Measurements from ENCODE around the gene COL9A2.

Gene COL9A2

DNA sequence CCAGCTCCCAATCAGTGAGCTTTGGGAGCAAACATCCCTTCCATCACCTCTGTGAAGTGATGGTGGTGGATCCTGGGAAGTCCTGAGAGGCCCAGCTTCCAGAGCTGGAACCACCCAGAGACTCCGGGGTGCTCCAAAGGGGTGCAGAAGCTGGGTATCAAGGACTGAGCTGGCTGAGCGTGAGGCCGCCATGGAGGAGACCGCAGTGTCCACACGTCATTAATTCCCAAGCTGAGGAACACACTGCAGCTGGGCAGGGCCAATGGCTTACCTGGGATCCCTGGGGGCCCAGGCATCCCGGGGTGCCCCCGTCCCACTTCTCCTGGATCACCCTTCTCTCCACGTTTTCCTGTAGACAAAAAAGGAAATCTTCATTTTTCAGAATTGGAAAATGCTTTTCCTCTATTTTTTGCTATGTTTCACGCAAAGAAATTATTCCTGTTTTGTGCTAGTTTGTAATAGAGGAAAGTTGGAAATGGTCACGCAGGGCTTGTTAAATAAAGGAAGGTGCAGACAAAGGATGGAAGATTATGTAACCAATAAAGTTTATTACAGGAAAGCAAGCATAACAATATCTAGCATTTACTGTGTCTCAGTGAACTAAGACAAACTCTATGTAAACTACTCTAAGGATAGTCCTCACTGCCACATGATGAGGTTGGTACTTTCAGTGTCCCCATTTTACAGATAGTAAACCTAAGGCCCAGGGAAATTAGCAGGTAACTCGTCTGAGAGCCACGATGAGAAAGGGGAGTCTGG is 15.4 kb downstream of the COL9A2 start:
- no peak for DNase-seq

DNA sequence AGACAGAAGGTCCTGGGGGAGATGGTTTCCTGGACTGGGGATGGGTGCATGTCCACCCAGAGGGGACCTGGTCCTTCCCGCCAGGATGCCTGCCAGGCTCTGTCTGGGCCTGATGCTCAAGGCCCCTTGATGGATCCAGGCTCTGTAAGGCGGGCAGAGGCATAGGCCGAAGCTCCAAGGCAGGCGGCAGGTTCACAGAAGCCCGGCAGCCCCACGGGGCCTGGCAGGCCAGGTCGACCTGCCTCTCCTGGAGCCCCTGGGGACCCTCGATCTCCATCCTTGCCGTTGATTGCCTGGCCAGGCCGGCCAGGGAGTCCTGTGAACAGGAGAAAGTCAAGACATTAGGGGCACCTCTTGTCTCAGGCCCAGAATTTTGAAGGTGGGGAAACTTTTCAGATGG is 16.0 kb downstream of the COL9A2 start:
- DNase-seq: no peak

DNA sequence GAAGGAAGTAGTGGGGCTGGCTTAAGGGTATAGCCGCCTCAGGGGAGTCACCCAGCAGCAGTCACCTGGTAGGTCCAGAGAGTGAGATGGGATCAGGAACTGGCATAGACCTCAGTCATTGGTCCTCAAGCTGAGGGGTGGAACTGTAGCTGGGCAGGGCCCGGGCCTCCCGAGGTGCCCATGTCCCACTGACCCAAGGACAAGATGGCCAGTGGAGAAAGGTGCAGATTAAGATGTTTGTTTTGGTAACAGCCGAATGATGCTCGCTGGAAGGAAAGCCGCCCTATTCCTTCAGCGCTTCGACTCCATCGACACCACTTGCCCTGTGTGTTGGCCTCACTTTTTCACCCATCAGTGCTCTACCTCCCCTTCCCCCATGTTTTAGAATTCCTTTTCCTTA is 16.4 kb downstream of the COL9A2 start:
- no peak for DNase-seq

DNA sequence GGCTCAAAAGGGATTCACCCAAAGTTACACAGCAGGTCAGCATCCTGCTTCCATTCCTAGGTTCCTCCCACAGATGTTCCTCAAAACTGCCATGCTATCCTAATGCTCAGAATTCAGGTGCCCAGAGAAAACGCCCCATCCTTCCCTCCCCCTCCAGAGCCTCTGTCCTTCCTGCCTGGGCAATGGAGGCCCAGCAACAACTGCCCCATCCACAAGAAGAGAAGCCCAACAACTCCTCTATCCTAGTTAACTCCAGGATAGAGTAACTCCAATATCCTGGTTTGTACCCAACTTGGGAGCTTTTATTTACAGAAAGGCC is 16.9 kb downstream of the COL9A2 start:
- no peak for DNase-seq

DNA sequence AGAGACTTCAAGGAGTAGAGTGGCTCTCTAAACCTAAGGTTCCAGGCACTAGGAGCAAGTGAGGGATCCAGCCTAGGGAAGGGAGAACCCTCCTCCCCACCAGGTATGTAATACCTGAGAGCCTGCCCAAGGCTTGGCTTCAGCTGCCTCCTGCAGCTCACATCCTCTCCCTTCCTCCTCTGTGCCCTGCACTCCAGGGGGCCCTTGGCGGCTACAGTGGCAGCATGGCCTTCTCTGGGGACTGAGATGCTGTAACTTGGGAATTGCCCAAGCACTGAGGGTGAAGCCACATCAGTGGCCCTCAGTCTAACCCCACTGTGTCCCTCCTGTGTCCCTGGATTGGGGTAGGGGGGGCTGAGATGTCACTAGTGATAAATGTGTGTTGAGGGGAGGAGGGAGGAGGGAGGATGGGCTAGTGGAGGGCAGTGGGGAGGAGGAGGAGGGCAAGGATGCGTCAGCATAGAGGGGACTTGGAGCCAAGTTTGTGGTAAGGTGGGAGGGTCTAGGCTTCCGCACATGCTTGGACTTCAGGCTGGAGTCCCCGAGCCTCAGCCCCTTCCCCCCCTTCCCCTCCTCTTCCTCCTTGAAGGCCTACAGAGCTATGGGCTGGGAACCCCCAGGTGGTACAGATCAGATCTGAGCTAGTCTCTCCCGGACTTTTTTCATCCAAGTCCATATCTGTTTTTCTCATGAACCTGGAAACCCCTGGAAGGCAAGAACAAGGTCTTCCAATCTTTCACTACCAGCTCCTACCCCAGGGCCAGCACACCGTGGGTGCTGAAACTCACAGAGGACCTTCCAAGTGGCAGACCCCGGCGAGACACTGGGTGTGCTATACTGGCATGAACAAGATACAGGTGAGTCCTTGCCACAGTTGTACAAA is 17.5 kb downstream of the COL9A2 start:
- DNase-seq: no peak

DNA sequence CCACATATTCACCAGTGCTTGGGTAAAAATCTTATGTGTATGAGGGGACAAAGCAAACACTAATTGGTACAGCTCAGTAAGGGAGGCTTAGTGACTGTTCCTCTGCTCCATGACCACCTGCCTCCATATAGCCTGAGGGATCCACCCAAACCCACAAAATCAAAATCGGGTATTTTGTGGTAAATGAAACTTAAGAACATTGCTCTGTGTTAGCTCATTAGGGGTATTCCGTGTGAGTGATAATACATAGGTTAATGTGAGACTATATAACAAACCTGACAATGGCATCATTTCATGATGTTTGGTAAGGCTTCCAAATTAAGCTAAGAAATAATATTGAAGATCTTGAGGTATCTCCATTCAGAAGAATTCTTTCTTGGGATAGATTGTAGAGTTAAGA is 25.8 kb downstream of the COL9A2 start:
- no peak for DNase-seq

DNA sequence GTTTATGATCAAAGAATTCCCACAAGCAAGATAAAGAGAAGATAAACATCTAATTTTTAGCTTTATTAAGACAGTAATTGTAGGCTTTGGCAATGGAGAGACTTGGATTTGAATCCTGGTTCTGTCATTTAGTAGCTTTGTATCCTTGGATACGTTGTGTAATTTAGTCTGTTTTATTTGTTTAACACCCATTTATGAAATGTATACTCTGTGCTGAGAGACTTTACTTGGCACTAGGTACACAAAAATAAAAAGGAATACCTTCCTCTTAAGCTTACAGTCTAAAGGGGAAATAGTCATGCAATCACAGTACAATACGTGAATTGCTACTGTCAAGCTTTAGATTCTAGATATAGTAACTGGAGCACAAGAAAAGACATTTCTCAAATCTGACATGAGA is 35.2 kb downstream of the COL9A2 start:
- no peak for DNase-seq

DNA sequence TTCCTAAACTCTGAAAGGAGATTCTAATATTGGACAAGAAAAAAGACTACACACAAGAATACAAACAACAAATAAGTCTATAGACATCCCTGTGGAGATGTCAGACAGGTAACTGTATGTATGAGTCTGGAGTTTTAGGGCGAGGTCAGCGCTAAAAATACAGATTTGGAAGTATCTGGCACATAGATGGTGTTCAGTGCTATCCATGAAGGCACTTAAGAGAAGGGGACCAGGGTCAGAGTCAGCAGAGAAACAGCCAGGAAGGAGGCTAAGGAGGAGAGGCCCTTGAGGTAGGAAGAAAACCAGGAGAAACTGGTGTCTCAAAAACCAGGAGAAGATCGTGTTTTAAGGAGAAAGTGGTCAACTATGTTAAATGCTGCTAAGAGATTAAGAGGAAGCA is 41.0 kb downstream of the COL9A2 start:
- no peak for DNase-seq

DNA sequence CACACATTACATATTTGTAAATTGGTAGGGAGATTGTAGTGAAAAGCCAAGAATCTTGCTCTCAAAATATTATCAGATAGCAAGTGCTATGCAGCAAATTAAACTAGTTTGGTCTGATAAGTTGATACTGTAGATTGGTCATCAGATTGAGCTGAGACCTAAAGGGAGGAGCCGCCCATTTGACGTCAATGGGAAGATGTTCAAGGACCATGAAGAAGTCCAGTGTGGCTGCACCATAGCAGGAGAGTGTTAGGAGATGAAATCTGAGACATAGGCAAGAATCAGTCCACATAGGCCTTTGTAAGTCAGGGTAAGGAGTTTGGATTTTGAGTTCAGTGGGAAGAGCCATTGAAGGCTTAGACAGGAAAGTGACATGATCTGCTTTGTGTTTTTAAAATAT is 42.8 kb downstream of the COL9A2 start:
- no peak for DNase-seq

DNA sequence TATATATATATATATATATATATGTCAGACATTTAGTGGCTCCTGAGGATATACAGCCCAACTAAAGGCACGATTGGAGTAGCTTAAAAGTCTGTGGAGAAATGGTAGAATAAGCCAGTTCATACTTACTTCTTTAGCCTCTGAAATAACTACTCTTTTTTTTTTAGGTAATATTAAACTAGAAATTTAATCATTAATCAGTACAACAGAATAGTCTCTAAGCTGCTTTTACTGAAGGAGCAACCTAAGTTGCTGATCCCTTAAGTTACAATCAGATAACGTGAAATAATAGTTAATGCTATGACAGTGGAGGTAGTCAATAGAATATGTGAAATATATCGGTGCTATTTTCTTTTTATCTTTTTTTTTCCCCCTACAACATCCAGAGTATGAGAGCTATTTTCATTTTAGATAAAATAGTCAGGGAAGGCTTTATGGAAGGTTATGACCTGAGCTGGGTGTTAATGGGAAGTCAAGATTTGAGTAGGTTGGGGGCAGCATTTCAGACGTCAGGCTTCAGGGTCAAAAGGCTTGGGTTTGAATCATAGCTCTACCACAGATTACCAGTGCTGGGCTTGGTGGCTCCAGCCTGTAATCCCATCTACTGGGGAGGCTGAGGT is 43.4 kb downstream of the COL9A2 start:
- DNase-seq: no peak

DNA sequence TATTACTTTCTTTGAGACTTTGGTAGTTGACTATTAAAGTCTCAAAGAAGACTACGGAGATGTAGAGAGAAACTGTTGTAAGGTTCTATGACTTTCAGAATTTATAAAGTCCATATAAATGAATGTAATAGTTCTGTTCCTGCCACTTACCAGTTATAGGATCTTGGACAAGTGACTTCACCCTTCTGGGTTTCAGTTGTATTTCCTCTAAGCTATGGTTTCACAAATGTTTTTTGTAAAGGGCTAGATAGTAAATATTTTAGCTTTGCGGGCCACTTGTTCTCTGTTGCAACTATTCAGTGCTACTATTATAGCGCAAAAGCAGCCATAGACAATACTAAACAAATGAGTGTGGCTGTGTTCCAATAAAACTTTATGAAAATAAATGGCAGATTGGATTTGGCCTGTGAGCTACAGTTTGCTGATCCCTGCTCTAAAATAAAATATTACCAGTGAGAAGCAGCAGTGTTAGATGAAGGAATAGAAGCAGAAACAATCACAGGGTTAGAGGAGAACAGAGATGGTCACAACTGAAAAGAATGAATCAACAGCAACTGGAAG is 44.4 kb downstream of the COL9A2 start:
- DNase-seq: no peak

DNA sequence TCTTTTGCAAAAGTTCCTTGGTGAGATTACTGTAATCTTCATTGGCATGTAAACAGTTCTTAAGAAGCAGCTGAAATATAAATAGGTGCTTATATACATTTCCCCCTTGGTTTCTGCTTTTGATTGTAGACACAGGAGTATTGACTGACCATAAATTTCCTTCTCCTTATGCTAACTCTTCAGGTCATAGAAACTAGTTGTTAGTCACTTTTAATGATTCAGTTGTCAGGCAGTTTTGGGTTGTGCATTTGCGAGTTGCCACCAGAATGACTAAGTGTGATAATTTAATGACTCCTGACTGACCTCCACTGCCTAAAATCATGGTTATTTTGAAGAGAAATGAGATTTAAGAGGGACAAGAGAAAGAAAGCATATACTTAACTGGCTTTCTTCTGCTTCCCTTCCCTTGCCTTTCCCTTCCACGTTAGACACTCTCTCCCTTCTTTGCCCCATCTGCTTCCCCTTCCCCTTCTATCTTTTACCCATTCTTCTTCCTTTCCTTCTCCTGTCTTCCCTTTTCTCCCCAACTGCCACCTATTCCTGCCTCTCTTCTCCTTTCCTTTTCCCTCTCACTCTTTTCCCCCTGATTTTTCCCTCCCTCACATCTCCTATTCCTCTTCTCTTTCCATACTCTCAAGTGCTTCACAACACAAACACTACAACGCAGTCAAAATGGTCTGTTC is 46.8 kb downstream of the COL9A2 start:
- peak; percentile 76 for DNase-seq

DNA sequence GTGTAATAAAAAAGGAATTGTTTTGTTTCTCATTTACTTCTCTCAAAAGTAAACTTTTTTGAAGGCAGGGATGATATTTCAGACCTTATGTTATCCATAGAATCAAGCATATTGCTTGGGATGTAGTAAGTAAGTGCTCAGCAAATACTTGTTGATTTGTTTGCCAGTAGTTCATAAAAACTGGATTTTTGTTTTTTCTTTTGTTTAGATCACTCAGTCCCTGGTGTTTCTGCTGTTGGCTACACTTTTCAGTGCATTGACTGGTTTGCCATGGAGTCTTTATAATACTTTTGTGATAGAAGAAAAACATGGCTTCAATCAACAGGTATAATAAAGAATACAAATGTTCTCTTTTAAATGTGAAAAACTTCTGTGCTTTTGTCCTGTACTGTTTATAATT is 48.9 kb downstream of the COL9A2 start:
- no peak for DNase-seq

DNA sequence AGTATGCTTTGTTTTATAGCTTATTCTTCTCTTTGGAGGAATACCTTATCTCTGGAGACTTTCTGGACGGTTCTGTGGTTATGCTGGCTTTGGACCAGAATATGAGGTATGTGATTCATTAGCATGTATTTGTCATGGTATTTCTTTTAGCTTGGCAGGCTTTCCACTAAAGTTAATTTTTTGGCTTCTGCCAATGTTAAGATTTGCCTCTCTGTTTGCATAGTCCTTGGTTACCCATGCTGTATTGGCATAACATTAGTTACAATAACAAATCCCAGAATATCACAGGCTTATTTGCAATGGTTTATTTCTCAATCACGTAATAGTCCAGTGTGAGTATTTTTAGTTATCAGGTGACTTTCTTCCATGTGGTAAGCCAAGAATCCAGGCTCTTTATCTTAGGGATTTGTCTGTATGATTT is 49.3 kb downstream of the COL9A2 start:
- no peak for DNase-seq

DNA sequence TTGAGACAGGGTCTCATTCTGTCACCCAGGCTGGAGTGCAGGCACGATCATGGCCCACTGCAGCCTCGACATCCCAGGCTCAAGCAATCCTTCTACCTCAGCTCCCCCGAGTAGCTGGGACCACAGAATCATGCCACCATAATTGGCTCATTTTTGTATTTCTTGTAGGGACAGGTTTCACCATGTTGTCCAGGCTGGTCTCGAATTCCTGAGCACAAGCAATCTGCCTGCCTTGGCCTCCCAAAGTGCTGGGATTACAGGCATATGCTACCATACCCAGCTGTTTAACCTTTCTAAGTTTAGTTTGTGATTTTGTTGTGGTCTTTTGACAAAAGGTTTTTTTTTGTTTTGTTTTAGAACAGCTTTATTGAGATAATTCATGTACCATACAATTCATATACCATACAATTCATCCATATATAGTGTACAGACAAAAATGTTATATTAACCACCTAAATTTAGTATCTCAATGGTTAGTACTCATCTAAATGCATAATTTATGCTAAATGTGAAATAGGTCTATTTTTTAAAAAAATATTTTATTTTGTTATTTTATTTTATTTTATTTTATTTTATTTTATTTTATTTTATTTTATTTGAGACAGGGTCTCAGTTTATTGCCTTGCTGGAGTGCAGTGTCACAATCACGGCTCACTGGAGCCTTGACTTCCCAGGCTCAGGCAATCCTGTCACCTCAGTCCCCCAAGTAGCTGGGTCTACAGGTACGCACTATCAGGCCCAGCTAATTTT is 50.1 kb downstream of the COL9A2 start:
- DNase-seq: no peak

DNA sequence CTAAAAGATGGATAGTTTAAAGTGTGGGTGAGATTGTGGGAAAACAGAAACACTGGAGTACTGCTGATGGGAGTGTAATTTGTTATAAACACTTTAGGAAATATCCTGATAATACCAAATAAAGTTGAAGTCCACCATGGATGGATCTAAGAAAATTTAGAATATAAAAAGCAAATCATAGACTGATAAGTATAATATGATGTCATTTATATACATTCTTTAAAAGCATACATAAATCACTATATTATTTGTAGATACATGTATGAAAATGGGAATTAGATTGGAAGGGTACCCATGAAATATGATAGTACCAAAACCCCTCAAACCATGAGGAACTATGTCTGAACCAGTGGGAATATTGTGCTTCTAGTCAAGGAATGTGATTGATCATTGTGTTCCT is 51.2 kb downstream of the COL9A2 start:
- DNase-seq: no peak

DNA sequence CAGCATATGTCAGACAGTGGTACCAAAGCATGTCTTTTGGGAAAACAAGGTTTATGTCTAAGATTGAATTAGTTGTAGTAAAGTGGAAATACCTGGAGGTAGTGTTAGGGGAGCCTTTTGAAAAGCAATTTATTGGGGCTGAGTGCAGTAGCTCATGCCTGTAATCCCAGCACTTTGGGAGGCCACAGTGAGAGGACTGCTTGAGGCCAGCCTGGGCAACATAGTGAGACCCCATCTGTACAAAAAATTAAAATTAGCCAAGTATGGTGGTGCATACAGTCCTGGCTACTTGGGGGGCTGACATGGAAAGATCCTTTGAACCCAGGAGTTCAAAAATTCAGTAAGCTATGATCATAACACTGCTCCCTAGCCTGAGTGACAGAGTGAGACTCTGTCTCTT is 51.8 kb downstream of the COL9A2 start:
- no peak for DNase-seq

DNA sequence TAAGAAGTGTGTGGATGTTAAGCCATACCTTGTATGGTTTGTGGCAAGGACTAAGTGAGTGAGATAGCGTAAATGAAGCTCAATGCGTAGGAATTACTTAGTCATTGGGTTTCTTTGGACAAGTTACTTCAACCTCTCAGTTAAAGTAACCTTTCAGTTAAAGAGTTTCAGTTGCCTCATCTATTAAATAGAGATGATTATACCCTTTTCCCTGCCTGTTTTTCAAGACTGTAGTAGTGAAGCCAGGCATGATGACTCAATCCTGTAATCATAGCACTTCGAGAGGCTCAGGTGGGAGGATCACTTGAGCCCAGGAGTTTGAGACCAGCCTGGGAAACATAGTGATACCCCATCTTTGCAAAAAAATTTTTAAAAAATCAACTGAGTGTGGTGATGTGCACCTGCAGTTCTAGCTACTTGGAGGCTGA is 52.7 kb downstream of the COL9A2 start:
- DNase-seq: peak; percentile 77

DNA sequence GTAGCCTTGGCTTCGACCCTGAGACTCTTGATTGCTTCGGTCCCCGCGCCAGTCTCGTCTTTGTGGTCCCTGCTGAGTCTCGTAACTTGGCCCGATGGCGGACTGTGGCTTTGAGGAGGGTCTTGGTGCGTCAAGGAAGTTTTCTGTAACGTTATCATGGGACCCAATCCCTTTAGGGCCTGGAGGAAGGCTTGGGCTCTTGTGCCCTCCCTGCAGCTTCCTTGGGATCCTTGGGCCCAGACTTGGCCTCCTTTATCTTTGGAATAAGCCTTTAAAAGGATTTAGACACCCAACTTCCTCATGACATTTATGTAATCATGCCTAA is 58.7 kb downstream of the COL9A2 start:
- no peak for DNase-seq

DNA sequence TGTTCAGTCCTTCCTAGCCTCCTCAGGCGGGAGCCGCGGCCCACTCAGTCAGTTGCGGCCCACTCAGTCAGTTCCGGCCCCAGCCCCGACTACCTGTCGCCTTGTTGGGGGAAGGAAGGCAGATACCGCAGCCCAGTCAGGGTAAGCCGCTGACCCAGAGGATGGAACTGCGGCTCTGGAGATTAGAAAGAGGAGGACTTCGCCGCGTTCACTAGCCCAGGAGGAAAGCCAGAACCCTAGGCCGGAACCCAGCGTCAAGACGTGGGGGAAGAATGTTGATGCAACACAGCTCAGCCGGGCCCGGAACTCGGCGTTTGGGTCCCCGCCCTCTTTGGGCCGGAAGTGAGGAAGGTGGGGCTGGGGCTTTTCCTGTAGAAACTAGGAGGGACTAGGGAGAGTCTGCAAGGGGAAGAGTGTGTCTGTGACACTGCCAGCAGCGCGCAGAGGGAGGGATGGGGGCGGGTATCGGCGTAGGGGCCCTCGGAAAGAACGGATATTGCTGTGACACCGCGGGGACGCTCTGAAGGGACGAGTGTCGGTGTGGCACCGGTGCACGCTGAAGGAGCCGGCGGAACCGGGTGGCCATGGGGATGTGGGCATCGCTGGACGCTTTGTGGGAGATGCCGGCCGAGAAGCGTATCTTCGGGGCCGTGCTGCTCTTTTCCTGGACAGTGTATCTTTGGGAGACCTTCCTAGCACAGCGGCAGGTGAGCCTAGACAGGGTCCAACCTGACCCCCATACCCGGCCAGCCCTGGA is 59.2 kb downstream of the COL9A2 start, which contains the start of gene ZMPSTE24:
ZMPSTE24 (plus strand) TSS at position 549 of the 757 bp plus-strand sequence; CDS start at position 585, 36 bp downstream.
- DNase-seq: peak; percentile 98

DNA sequence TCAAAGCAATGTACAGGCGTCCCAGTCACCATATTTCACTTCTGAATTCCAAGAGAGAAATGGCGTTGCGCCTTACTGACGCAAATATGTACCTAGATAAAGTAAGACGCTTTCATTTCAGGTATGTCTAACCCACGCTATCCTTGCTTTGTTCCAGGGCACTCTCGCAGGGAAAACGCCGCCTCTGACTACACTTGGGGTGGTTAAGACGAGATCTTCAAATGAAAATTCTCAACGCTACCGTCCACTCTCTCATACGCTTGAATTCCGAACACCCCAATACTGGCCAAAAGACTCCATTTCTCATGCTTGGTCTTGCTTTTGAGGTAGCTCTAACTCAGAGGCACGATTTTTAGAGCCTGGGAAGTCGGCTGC is 59.8 kb downstream of the COL9A2 start:
- no peak for DNase-seq

All from activated CD4-positive, alpha-beta T cell treated with anti-CD3 and anti-CD28 coated beads, Interleukin-10, Interleukin-2, amounts not matched to agents 100 ng/mL and 50 ng/mL, durations not matched to agents 16 hours and 8 hours (primary cell).